ENCODE measurements around the gene KLF13. TPM values are rescaled to one million over a fixed set of nuclear protein-coding genes. Genes with fewer than 3 reads are reported as not detected.

Gene KLF13
- total RNA-seq, 1 donor from 2014 or later: 44.6 TPM

GRCh38 chr15:31329640-31330010, 3.0 kb downstream of the KLF13 start:
- DNase-seq (ENCODE audit: low read depth, low spot score): no peak
- Mint-ChIP-seq H3K27ac (ENCODE audit: unreplicated experiment) (no peak overlapping the region), H3K9me3 (no peaks in the 10 kb centered on the region), H3K36me3 (ENCODE audit: low read depth) (no peaks in the 10 kb centered on the region), H3K27me3 (ENCODE audit: low read depth) (peaks cover 8% of the 10 kb centered on the region), H3K4me1 (peaks cover 40% of the 10 kb centered on the region), H3K4me3 (peak overlapping the region; percentile 95)
- no peak for TF ChIP-seq CTCF (conservative IDR thresholded peaks at IDR 0.05)

GRCh38 chr15:31330111-31330785, 3.6 kb downstream of the KLF13 start:
- Mint-ChIP-seq H3K36me3 (ENCODE audit: low read depth) (no peaks in the 10 kb centered on the region), H3K4me1 (peaks cover 38% of the 10 kb centered on the region), H3K9me3 (no peaks in the 10 kb centered on the region), H3K27me3 (ENCODE audit: low read depth) (peaks cover 8% of the 10 kb centered on the region), H3K4me3 (peak overlapping the region; percentile 95), H3K27ac (ENCODE audit: unreplicated experiment) (no peak overlapping the region)
- DNase-seq (ENCODE audit: low read depth, low spot score): no peak
- no peak for TF ChIP-seq CTCF (conservative IDR thresholded peaks at IDR 0.05)

GRCh38 chr15:31330836-31331235, 4.2 kb downstream of the KLF13 start:
- peaks cover 8% of the 10 kb centered on the region for H3K27me3 Mint-ChIP-seq (ENCODE audit: low read depth)
- no peak for TF ChIP-seq CTCF (conservative IDR thresholded peaks at IDR 0.05)
- DNase-seq (ENCODE audit: low read depth, low spot score): no peak
- H3K36me3 Mint-ChIP-seq (ENCODE audit: low read depth): no peaks in the 10 kb centered on the region
- peaks cover 36% of the 10 kb centered on the region for H3K4me1 Mint-ChIP-seq
- H3K27ac Mint-ChIP-seq (ENCODE audit: unreplicated experiment): no peak overlapping the region
- no peaks in the 10 kb centered on the region for H3K9me3 Mint-ChIP-seq
- H3K4me3 Mint-ChIP-seq: no peak overlapping the region

GRCh38 chr15:31331389-31331788, 4.8 kb downstream of the KLF13 start:
- H3K4me3 Mint-ChIP-seq: peak overlapping the region; percentile 58
- no peak for DNase-seq (ENCODE audit: low read depth, low spot score)
- no peaks in the 10 kb centered on the region for H3K36me3 Mint-ChIP-seq (ENCODE audit: low read depth)
- peaks cover 36% of the 10 kb centered on the region for H3K4me1 Mint-ChIP-seq
- no peak for TF ChIP-seq CTCF (conservative IDR thresholded peaks at IDR 0.05)
- H3K27ac Mint-ChIP-seq (ENCODE audit: unreplicated experiment): no peak overlapping the region
- H3K9me3 Mint-ChIP-seq: no peaks in the 10 kb centered on the region
- H3K27me3 Mint-ChIP-seq (ENCODE audit: low read depth): peaks cover 8% of the 10 kb centered on the region

GRCh38 chr15:31332020-31332680, 5.5 kb downstream of the KLF13 start:
- H3K4me1 Mint-ChIP-seq: peaks cover 36% of the 10 kb centered on the region

More at GRCh38 chr15:31332020-31332680, 5.5 kb downstream of the KLF13 start:
- no peak for DNase-seq (ENCODE audit: low read depth, low spot score)
- no peak overlapping the region for H3K27ac Mint-ChIP-seq (ENCODE audit: unreplicated experiment)
- H3K27me3 Mint-ChIP-seq (ENCODE audit: low read depth): peaks cover 8% of the 10 kb centered on the region
- no peaks in the 10 kb centered on the region for H3K9me3 Mint-ChIP-seq
- H3K4me3 Mint-ChIP-seq: peak overlapping the region; percentile 58
- H3K36me3 Mint-ChIP-seq (ENCODE audit: low read depth): no peaks in the 10 kb centered on the region
- no peak for TF ChIP-seq CTCF (conservative IDR thresholded peaks at IDR 0.05)

Data from neural crest cell (in vitro differentiated cells).